HCT116 (cell line): ENCODE data around the gene LILRB3. TPM values are rescaled to one million over a fixed set of nuclear protein-coding genes. Genes with fewer than 3 reads are reported as not detected.

ENCODE experiments used
- ATAC-seq: fragments of 200-7000 bp; cut with Tn5 transposase; 2 replicates; pipeline ENCODE4 v1.9.1; 2020; ENCODE audit warnings: mild to moderate bottlenecking, moderate library complexity
- BruUV-seq: library from RNA; stranded (reverse); fragments of 400-500 nt; replicated peaks from 2 replicates; lab custom pipeline; 2021; lab: Mats Ljungman, UMichigan
- CTCF ChIA-PET: fragments of 300-600 bp; sonication (Branson Sonifier 250); formaldehyde crosslinking; loops from one replicate; lab custom pipeline; 2021; ENCODE audit warnings: antibody characterized with exemption; lab: Charles Lee
- POLR2A ChIA-PET: fragments of 300-600, 350-600 bp; sonication (Branson Sonifier 250); formaldehyde crosslinking; loops from one replicate; lab custom pipeline; 2021; ENCODE audit warnings: antibody characterized with exemption; lab: Charles Lee
- RAD21 ChIA-PET, 2 experiments: fragments of 300-600 bp; sonication (Branson Sonifier 250); formaldehyde crosslinking; loops; one replicate each; lab custom pipeline; 2023; ENCODE audit warnings: low total read pairs in 2 of 2; ENCODE audit not compliant: uncharacterized antibody in 2 of 2, unreplicated experiment in 2 of 2, low non-redundant PET in 1 of 2; lab: Charles Lee
- DNase-seq: peaks from one replicate; pipeline ENCODE4 v3.0.0-alpha.2; 2010; ENCODE audit warnings: low read depth, low spot score
- H2AFZ ChIP-seq: fragments of 200-600 bp; shearing (Covaris generic), sonication (generic); 2 replicates; pipeline ENCODE4 v1.6.1; 2017; ENCODE audit warnings: low read depth, mixed run types, mixed read lengths, antibody characterized with exemption, low read length; ENCODE audit not compliant: poor library complexity, severe bottlenecking
- H3K27ac ChIP-seq: 2 replicates; pipeline ENCODE4 v1.5.1; 2012; ENCODE audit warnings: low read depth, low read length
- H3K27me3 ChIP-seq: fragments of 200-600 bp; sonication (generic); 2 replicates; pipeline ENCODE4 v1.6.1; 2016; ENCODE audit warnings: mixed run types, low read length, mixed read lengths; ENCODE audit not compliant: insufficient read depth
- H3K36me3 ChIP-seq, 2 experiments: fragments of 200-500 bp in 1 of 2; fragments of 200-600 bp in 1 of 2; sonication (Bioruptor generic) in 1 of 2; sonication (generic) in 1 of 2; 2 replicates each; pipeline versions ENCODE4 v1.5.1 to v1.6.1; 2014 to 2016; ENCODE audit warnings: low read length in 2 of 2, inconsistent platforms in 1 of 2, mixed read lengths in 1 of 2, mixed run types in 1 of 2; ENCODE audit not compliant: insufficient read depth in 2 of 2, control insufficient read depth in 1 of 2
- H3K4me1 ChIP-seq, 2 experiments: fragments of 200-600 bp in 1 of 2; sonication (generic) in 1 of 2; 2 replicates each; pipeline versions ENCODE4 v1.5.1 to v1.6.1; 2012 to 2017; ENCODE audit warnings: low read length in 2 of 2, inconsistent platforms in 1 of 2, mild to moderate bottlenecking in 1 of 2, mixed read lengths in 1 of 2, mixed run types in 1 of 2, moderate library complexity in 1 of 2; ENCODE audit not compliant: insufficient read depth in 2 of 2, control insufficient read depth in 1 of 2
- H3K4me2 ChIP-seq: fragments of 200-600 bp; sonication (generic); 2 replicates; pipeline ENCODE4 v1.6.1; 2017; ENCODE audit warnings: mixed run types, low read length, mixed read lengths
- H3K4me3 ChIP-seq, 2 experiments: fragments of 200-600 bp in 1 of 2; sonication (generic) in 1 of 2; replicated peaks in 1 of 2; 2 replicates each; pipeline ENCODE4 v1.5.1; 2011 to 2016; ENCODE audit warnings: low read length in 2 of 2, control low read depth in 1 of 2, low read depth in 1 of 2, mild to moderate bottlenecking in 1 of 2, mixed read lengths in 1 of 2, mixed run types in 1 of 2
- H3K79me2 ChIP-seq: fragments of 200-600 bp; sonication (generic); 2 replicates; pipeline ENCODE4 v1.6.1; 2017; ENCODE audit warnings: mild to moderate bottlenecking, mixed run types, low read length, moderate library complexity, mixed read lengths; ENCODE audit not compliant: insufficient read depth
- H3K9ac ChIP-seq: fragments of 200-600 bp; sonication (generic); 2 replicates; pipeline ENCODE4 v1.6.1; 2016; ENCODE audit warnings: low read length, mixed read lengths
- H3K9me2 ChIP-seq: fragments of 200-600 bp; sonication (generic), shearing (Covaris generic); 2 replicates; pipeline ENCODE4 v1.6.1; 2017; ENCODE audit warnings: mixed run types, mild to moderate bottlenecking, moderate library complexity; ENCODE audit not compliant: insufficient read depth
- H3K9me3 ChIP-seq, 2 experiments: fragments of 200-500 bp in 1 of 2; fragments of 200-600 bp in 1 of 2; sonication (Bioruptor generic) in 1 of 2; sonication (generic) in 1 of 2; 2 replicates each; pipeline ENCODE4 v1.6.1; 2014 to 2017; ENCODE audit warnings: low read length in 2 of 2, mixed read lengths in 2 of 2, inconsistent platforms in 1 of 2, low read depth in 1 of 2, mild to moderate bottlenecking in 1 of 2, mixed run types in 1 of 2, moderate library complexity in 1 of 2; ENCODE audit not compliant: control insufficient read depth in 1 of 2, insufficient read depth in 1 of 2
- H4K20me1 ChIP-seq: fragments of 200-600 bp; sonication (generic), shearing (Covaris generic); 2 replicates; pipeline ENCODE4 v1.6.1; 2017; ENCODE audit warnings: mixed run types, mild to moderate bottlenecking, moderate library complexity; ENCODE audit not compliant: insufficient read depth
- CBX3 ChIP-seq: IDR thresholded peaks from 2 replicates; pipeline ENCODE4 v1.6.1; 2012; ENCODE audit warnings: low read depth
- CTCF ChIP-seq, 3 experiments: fragments of 200-600 bp in 1 of 3; sonication (generic) in 1 of 3; IDR thresholded peaks in 2 of 3; conservative IDR thresholded peaks in 1 of 3; 2 replicates each; pipeline ENCODE4 v1.5.1; 2012 to 2017; ENCODE audit warnings: low read depth in 2 of 3, low read length in 2 of 3, antibody characterized with exemption in 1 of 3, borderline replicate concordance in 1 of 3, control low read depth in 1 of 3, mild to moderate bottlenecking in 1 of 3, mixed read lengths in 1 of 3, mixed run types in 1 of 3, moderate library complexity in 1 of 3; ENCODE audit not compliant: insufficient read depth in 1 of 3
- ELF1 ChIP-seq: IDR thresholded peaks from 2 replicates; pipeline ENCODE4 v1.6.1; 2012; ENCODE audit warnings: low read depth, borderline replicate concordance
- EZH2phosphoT487 ChIP-seq: fragments of 200-600 bp; IDR thresholded peaks from 2 replicates; pipeline ENCODE4 v1.6.1; 2018; ENCODE audit warnings: antibody characterized with exemption, borderline replicate concordance
- MAX ChIP-seq: IDR thresholded peaks from 2 replicates; pipeline ENCODE4 v1.6.1; 2012
- RAD21 ChIP-seq: IDR thresholded peaks from 2 replicates; pipeline ENCODE4 v1.6.1; 2012; ENCODE audit warnings: low read depth, mild to moderate bottlenecking
- SRF ChIP-seq: IDR thresholded peaks from 2 replicates; pipeline ENCODE4 v1.6.1; 2012; ENCODE audit warnings: low read depth
- intact Hi-C: fragments of 100-400 bp; cut with micrococcal nuclease; formaldehyde crosslinking; loops from 2 replicates; pipeline ENCODE4 v1.10.0; 2022
- total RNA-seq: library from RNA; stranded (reverse); gene quantifications from one replicate; pipeline ENCODE4 v1.2.1, GENCODE V29; 2021; ENCODE audit not compliant: unreplicated experiment

The LILRB3 gene
- total RNA-seq, 1 experiment from 2014 or later: 0.12 TPM

- no peaks in the 10 kb centered on the region for H3K9me3 ChIP-seq
- H3K27ac ChIP-seq: no peak overlapping the region
- no peak overlapping the region for H3K9ac ChIP-seq
- ATAC-seq: no peak
- POLR2A ChIA-PET: no interaction called here
- no peak overlapping the region for H3K4me3 ChIP-seq
- RAD21 ChIA-PET: no interaction called here
- no peaks in the 10 kb centered on the region for H3K9me2 ChIP-seq
- no TSS peak for BruUV-seq
- peaks cover 18% of the 10 kb centered on the region for H3K79me2 ChIP-seq
- peaks cover 27% of the 10 kb centered on the region; the same call in 1 of the 2 replicates for H4K20me1 ChIP-seq
- intact Hi-C loops: no loop called here
- H3K4me2 ChIP-seq: no peak overlapping the region
- no peak for TF ChIP-seq EZH2phosphoT487
- no peak for TF ChIP-seq MAX
- TF ChIP-seq RAD21: no peak
- no peak for TF ChIP-seq SRF
- TF ChIP-seq CBX3: no peak
- TF ChIP-seq ELF1: no peak
- TF ChIP-seq CTCF (IDR thresholded peaks at IDR 0.05 in 2 of 3, conservative IDR thresholded peaks at IDR 0.05 in 1 of 3; ENCODE audit: borderline replicate concordance in 1 of 3, insufficient read depth in 1 of 3, low read depth in 2 of 3, low read length in 2 of 3): no peak; a peak in 1 of 6 replicates
- H3K4me1 ChIP-seq: peaks cover 9 to 37% of the 10 kb centered on the region in 2 experiments; a peak in 3 of 4 replicates
- peaks cover 14 to 21% of the 10 kb centered on the region in 2 experiments; a peak in 3 of 4 replicates for H3K36me3 ChIP-seq
- CTCF ChIA-PET: no interaction called here
- H3K27me3 ChIP-seq: no peaks in the 10 kb centered on the region
- H2AFZ ChIP-seq: no peak overlapping the region
- no peak for DNase-seq
Observed at GRCh38 chr19:54211235-54211634, 11.6 kb downstream of the LILRB3 start.
